Fibroblast of the aortic adventitia (primary cell): ENCODE measurements around the gene POFUT1. TPM values are rescaled to one million over a fixed set of nuclear protein-coding genes. Genes with fewer than 3 reads are reported as not detected.

Experiments
- DNase-seq: peaks from one replicate; pipeline ENCODE4 v3.0.0-alpha.2; 2010; ENCODE audit warnings: low read depth
- H3K4me3 ChIP-seq: 2 replicates; pipeline ENCODE4 v1.5.1; 2011; ENCODE audit warnings: low read depth, mild to moderate bottlenecking, control low read depth, low read length, moderate library complexity
- total RNA-seq: library from RNA; depleted of rRNA; stranded (reverse); fragments of >200 nt; gene quantifications from 2 replicates; pipeline ENCODE4 v1.2.3, GENCODE V29; 2012; ENCODE audit warnings: low replicate concordance
- TF ChIP-seq, protein P1 (sequence below): IDR thresholded peaks from 2 replicates; pipeline ENCODE4 v1.5.1; 2011; ENCODE audit warnings: mild to moderate bottlenecking, low read length, control low read depth, inconsistent platforms; ENCODE audit not compliant: insufficient read depth

POFUT1 gene
- total RNA-seq: 15.2 and 47.8 TPM in 2 replicates

- TF ChIP-seq, protein P1, sequence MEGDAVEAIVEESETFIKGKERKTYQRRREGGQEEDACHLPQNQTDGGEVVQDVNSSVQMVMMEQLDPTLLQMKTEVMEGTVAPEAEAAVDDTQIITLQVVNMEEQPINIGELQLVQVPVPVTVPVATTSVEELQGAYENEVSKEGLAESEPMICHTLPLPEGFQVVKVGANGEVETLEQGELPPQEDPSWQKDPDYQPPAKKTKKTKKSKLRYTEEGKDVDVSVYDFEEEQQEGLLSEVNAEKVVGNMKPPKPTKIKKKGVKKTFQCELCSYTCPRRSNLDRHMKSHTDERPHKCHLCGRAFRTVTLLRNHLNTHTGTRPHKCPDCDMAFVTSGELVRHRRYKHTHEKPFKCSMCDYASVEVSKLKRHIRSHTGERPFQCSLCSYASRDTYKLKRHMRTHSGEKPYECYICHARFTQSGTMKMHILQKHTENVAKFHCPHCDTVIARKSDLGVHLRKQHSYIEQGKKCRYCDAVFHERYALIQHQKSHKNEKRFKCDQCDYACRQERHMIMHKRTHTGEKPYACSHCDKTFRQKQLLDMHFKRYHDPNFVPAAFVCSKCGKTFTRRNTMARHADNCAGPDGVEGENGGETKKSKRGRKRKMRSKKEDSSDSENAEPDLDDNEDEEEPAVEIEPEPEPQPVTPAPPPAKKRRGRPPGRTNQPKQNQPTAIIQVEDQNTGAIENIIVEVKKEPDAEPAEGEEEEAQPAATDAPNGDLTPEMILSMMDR: peak; percentile 1
- H3K4me3 ChIP-seq: peak within 1 kb of the TSS; percentile 100
- peak; percentile 74 for DNase-seq
Observed at GRCh38 chr20:32207626-32208498, at the start of gene POFUT1, which contains the start of gene PLAGL2. Gene POFUT1, plus strand, starts transcription at chr20:32207880. Its CDS starts 62 bp downstream, at chr20:32207942. Gene PLAGL2, minus strand, starts transcription at chr20:32207743. Its CDS starts 5,565 bp downstream, at chr20:32202178.

DNA sequence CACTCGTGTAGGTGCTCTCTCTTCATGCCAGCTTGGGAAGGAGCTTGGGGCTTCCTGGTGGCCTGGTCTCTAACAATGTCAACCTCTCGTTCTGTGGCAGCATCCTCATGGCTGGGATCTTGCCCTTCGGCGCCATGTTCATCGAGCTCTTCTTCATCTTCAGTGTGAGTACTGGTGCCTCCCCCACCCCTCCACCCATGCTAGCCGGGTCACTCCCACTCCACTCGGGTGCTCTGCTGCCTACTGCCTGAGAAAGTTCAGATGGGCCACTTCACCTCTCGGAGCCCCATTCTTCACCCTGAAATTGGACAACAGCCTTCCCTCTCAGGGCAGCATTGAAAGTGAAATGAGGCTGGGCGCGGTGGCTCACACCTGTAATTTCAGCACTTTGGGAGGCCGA, 49.3 kb upstream of the POFUT1 start:
- no peak for DNase-seq
- no peak overlapping the region for H3K4me3 ChIP-seq
- TF ChIP-seq, protein P1: no peak

GRCh38 chr20:32158943-32159660, 48.6 kb upstream of the POFUT1 start:
- TF ChIP-seq, protein P1: no peak
- no peak overlapping the region for H3K4me3 ChIP-seq
- no peak for DNase-seq

GRCh38 chr20:32159766-32160221, 47.9 kb upstream of the POFUT1 start:
- no peak for DNase-seq
- H3K4me3 ChIP-seq: no peak overlapping the region
- TF ChIP-seq, protein P1: no peak

DNA sequence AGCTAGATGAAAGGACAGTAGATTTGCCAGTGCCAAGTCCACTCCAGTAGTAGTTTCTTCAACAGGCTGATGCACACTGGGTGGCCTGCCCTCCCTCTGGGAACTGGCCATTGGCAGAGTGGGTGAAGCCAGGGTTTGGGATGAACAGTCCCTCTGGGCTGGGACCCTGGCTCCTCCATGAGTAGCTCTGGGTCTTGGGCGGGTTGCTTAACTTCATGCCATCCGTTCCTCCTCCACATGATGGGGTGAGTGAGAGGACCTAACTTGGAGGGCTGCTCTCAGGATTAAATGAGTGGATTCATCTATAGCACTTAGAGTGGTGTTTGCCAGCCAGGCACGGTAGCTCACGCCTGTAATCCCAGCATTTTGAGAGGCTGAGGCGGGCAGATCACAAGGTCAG, 47.3 kb upstream of the POFUT1 start:
- H3K4me3 ChIP-seq: no peak overlapping the region
- no peak for DNase-seq
- TF ChIP-seq, protein P1: no peak

- DNase-seq: no peak
- TF ChIP-seq, protein P1: no peak
- H3K4me3 ChIP-seq: no peak overlapping the region
Observed at GRCh38 chr20:32162351-32162750, 45.3 kb upstream of the POFUT1 start.
